Prostate gland (tissue), 2 donors: Measurements from ENCODE around the gene ADCY4. TPM values are rescaled to one million over a fixed set of nuclear protein-coding genes. Genes with fewer than 3 reads are reported as not detected.

Experiments used
- DNase-seq: peaks from one replicate; pipeline ENCODE4 v3.0.0-alpha.2; 2019; ENCODE audit warnings: low spot score
- H3K27ac ChIP-seq, 2 donors: fragments of 200-600 bp; sonication (generic); 2 replicates each; pipeline ENCODE4 v1.5.1; 2017 to 2019
- H3K27me3 ChIP-seq: fragments of 200-600 bp; sonication (generic); replicated peaks from 2 replicates; pipeline ENCODE4 v1.5.1; 2019; ENCODE audit not compliant: insufficient read depth
- H3K36me3 ChIP-seq, 2 donors: fragments of 200-600 bp; sonication (generic); 1 replicate in 1 of 2; 2 replicates in 1 of 2; pipeline versions ENCODE4 v1.5.1 to v1.8.1; 2017 to 2019
- H3K4me1 ChIP-seq: fragments of 200-600 bp; sonication (generic); replicated peaks from 2 replicates; pipeline ENCODE4 v1.5.1; 2019
- H3K4me3 ChIP-seq, 2 donors: fragments of 200-600 bp; sonication (generic); 2 replicates each; pipeline ENCODE4 v1.5.1; 2017 to 2019
- H3K9me3 ChIP-seq: fragments of 200-600 bp; sonication (generic); 2 replicates; pipeline ENCODE4 v1.5.1; 2017
- CTCF ChIP-seq, 4 experiments: fragments of 200-600 bp in 2 of 4; fragments of 450-650 bp in 2 of 4; sonication (generic) in 2 of 4; IDR thresholded peaks; 1 replicate in 3 of 4; 2 replicates in 1 of 4; pipeline ENCODE4 v1.5.1; 2016 to 2019; ENCODE audit warnings: antibody characterized with exemption in 4 of 4, mild to moderate bottlenecking in 2 of 4, moderate library complexity in 2 of 4
- POLR2A ChIP-seq: fragments of 450-650 bp; IDR thresholded peaks from one replicate; pipeline ENCODE4 v1.6.1; 2016; ENCODE audit warnings: antibody characterized with exemption, mild to moderate bottlenecking
- POLR2AphosphoS5 ChIP-seq: sonication (generic); formaldehyde crosslinking; IDR thresholded peaks from one replicate; pipeline ENCODE4 v1.6.1; 2017; ENCODE audit warnings: antibody characterized with exemption
- WGBS: methylation state at CpG from one replicate; pipeline ENCODE4 v1.1.5; 2018; 5-methylcytosine and 5-hydroxymethylcytosine counted together
- intact Hi-C: fragments of 100-400 bp; cut with DNase I; formaldehyde crosslinking; loops from one replicate; pipeline ENCODE4 v1.14.2; 2022
- total RNA-seq, 2 donors: library from RNA; depleted of rRNA; stranded (reverse); fragments of >200 nt; gene quantifications; one replicate each; pipeline ENCODE4 v1.1.0, GENCODE V29; 2016

Gene ADCY4
- total RNA-seq, 2 donors from 2014 or later, result 19.4 to 28.7 TPM

DNA sequence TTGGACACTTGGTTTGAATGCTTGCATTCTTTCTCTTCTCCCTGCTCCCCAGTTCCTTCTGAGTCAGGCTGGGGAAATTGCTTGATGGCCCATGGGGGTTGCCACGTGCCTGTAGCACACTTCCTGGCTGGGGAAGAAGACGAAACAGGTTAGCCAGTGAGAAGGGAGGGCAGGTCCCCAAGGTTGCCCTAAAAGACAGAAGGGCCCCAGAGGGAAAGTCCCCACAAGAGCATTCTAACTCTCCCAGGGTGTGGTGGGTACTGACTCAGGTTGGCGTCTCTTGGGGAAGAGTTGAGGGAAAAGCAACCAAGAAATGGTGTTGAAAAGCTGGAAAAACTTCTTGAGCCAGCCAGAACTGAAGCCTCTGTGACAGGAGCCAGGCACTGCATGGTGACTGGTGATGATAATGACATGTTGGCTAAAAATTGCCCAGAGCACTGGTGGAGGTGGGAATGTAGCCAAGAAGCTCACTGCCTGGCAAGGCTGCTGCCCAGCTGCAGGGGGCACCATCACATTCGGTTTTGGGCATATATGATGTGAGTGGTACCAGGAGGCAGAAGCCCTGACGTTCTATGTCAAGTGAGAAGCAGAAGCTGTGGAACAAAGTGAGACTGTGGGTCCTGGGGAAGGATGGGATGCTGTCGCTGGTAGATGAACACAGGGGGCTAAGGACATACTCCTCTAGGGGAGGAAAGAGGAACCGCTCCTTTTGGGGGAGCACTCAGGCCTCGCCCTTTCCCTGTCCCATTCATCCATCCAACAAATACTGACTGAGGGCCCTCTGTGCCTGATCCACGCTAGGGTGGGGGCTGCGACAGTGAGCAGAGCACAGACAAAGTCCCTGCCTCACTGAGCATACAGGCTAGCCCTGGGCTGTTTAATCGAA lies 55.3 kb downstream of the ADCY4 start:
- no peak for TF ChIP-seq POLR2AphosphoS5
- no peak for TF ChIP-seq CTCF (IDR thresholded peaks at IDR 0.05)
- no peak for TF ChIP-seq POLR2A
- Histone ChIP-seq H3K27ac (no peak overlapping the region), H3K4me3 (no peak overlapping the region), H3K9me3 (no peaks in the 10 kb centered on the region), H3K36me3 (no peaks in the 10 kb centered on the region), H3K4me1 (no peaks in the 10 kb centered on the region), H3K27me3 (no peaks in the 10 kb centered on the region)
- DNase-seq, result no peak
- 72% methylated on average over 11 of the region's 11 CpGs for WGBS
- intact Hi-C loops, result no loop called here

- intact Hi-C loops, result no loop called here
- Histone ChIP-seq H3K27ac (no peak overlapping the region), H3K27me3 (no peaks in the 10 kb centered on the region), H3K9me3 (no peaks in the 10 kb centered on the region), H3K4me1 (no peaks in the 10 kb centered on the region), H3K4me3 (no peak overlapping the region), H3K36me3 (no peaks in the 10 kb centered on the region)
- no peak for TF ChIP-seq POLR2A
- no peak for TF ChIP-seq CTCF (IDR thresholded peaks at IDR 0.05)
- no peak for TF ChIP-seq POLR2AphosphoS5
- DNase-seq, result no peak
- 91% methylated on average over 5 of the region's 5 CpGs for WGBS
Observed at GRCh38 chr14:24278424-24278823, 56.4 kb downstream of the ADCY4 start.

DNA sequence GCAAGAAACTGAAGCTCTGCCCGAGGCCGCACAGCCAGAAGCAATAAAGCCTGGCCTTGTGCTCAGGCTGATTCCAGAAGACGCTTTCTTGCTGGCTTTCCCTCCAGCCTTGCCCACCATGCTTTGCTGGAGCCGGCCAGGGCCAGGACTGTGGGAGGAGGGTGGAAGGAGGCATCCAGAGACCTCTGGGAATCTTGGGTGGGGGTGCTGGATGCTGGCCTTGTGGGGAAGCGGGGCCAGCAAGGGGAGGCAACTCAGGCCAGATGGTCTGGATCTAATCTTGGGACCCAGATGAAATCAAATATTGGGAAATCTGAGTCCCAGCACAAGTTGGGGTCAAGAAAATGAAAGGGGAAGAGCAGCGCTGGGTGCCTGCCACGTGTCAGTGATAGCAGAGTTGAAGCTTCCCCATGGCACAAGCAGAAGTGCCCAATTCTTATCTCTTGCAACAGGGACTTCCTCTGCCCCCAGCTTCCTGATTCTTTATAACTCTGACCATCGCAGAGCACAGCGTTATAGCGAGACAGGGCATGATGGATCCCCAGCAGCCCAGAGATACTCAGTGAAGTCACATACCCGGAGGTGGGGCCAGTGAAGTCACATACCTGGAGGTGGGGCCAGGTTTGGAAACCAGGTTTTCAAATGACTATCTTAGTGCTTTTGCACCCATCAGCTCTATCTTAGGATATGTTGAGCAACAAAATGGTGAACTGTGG lies 57.1 kb downstream of the ADCY4 start:
- no peaks in the 10 kb centered on the region for H3K27me3 ChIP-seq
- TF ChIP-seq CTCF (IDR thresholded peaks at IDR 0.05), result no peak
- no peak for TF ChIP-seq POLR2AphosphoS5
- TF ChIP-seq POLR2A, result no peak
- H3K9me3 ChIP-seq, result no peaks in the 10 kb centered on the region
- H3K27ac ChIP-seq, result no peak overlapping the region
- H3K4me1 ChIP-seq, result no peaks in the 10 kb centered on the region
- 83% methylated on average over 11 of the region's 11 CpGs for WGBS
- no peaks in the 10 kb centered on the region for H3K36me3 ChIP-seq
- H3K4me3 ChIP-seq, result no peak overlapping the region
- intact Hi-C loops, result no loop called here
- no peak for DNase-seq

GRCh38 chr14:24277071-24277470 lies 57.8 kb downstream of the ADCY4 start:
- Histone ChIP-seq H3K27ac (no peak overlapping the region), H3K4me3 (no peak overlapping the region), H3K27me3 (no peaks in the 10 kb centered on the region), H3K36me3 (no peaks in the 10 kb centered on the region), H3K9me3 (no peaks in the 10 kb centered on the region), H3K4me1 (no peaks in the 10 kb centered on the region)
- 92% methylated on average over 6 of the region's 6 CpGs for WGBS
- no peak for TF ChIP-seq POLR2A
- no peak for TF ChIP-seq POLR2AphosphoS5
- no peak for TF ChIP-seq CTCF (IDR thresholded peaks at IDR 0.05)
- DNase-seq, result no peak
- intact Hi-C loops, result no loop called here
